Tibial artery (tissue), 4 donors: ENCODE measurements around the gene IPO4.

ENCODE experiments used
- DNase-seq, 2 donors: peaks; one replicate each; pipeline ENCODE4 v3.0.0-alpha.2; 2019
- H3K27ac ChIP-seq, 2 donors: fragments of 200-600 bp; sonication (generic) in 1 of 2; 1 replicate in 1 of 2; 2 replicates in 1 of 2; pipeline ENCODE4 v1.5.1; 2018 to 2019; ENCODE audit warnings: mild to moderate bottlenecking in 1 of 2
- H3K27me3 ChIP-seq, 2 donors: fragments of 200-600 bp; sonication (generic) in 1 of 2; one replicate each; pipeline versions ENCODE4 v1.5.1 to v1.6.0; 2016 to 2019
- H3K36me3 ChIP-seq, 3 donors: fragments of 200-600 bp; sonication (generic) in 2 of 3; one replicate each; pipeline ENCODE4 v1.5.1; 2016 to 2019; ENCODE audit warnings: mild to moderate bottlenecking in 2 of 3
- H3K4me1 ChIP-seq, 4 donors: fragments of 200-600 bp; sonication (generic) in 2 of 4; 1 replicate in 3 of 4; 2 replicates in 1 of 4; pipeline ENCODE4 v1.5.1; 2016 to 2019
- H3K4me3 ChIP-seq, 2 donors: fragments of 200-600 bp; sonication (generic) in 1 of 2; 1 replicate in 1 of 2; 2 replicates in 1 of 2; pipeline ENCODE4 v1.5.1; 2018 to 2019; ENCODE audit warnings: mild to moderate bottlenecking in 2 of 2
- H3K9me3 ChIP-seq, 3 donors: fragments of 200-600 bp; sonication (generic) in 1 of 3; one replicate each; pipeline ENCODE4 v1.5.1; 2016 to 2019
- CTCF ChIP-seq, 2 experiments: fragments of 200-600 bp in 1 of 2; fragments of 450-650 bp in 1 of 2; IDR thresholded peaks; one replicate each; pipeline ENCODE4 v1.5.1; 2017 to 2019; ENCODE audit warnings: antibody characterized with exemption in 2 of 2, mild to moderate bottlenecking in 1 of 2, moderate library complexity in 1 of 2
- intact Hi-C: fragments of 100-400 bp; cut with DNase I; formaldehyde crosslinking; loops from one replicate; pipeline ENCODE4 v1.15.0; 2023; ENCODE audit warnings: low total_unique reads

Gene IPO4

GRCh38 chr14:24147761-24148428 is 40.7 kb downstream of the IPO4 start:
- DNase-seq = peak in 1 of 2 donors; percentile 33
- intact Hi-C loops = loop anchor here (5.0 kb wide), 1 partner anchor 39 kb away; the partner anchor contains the start of gene IPO4
- TF ChIP-seq CTCF (IDR thresholded peaks at IDR 0.05) = no peak
- Histone ChIP-seq H3K4me1 (peaks cover 12 to 31% (median 23%) of the 10 kb centered on the region in 4 donors), H3K27ac (peak overlapping the region; percentile 86 to 87), H3K36me3 (peaks cover 36 to 44% (median 43%) of the 10 kb centered on the region in 3 donors), H3K4me3 (peak overlapping the region; percentile 79 to 92), H3K9me3 (no peaks in the 10 kb centered on the region), H3K27me3 (no peaks in the 10 kb centered on the region)

GRCh38 chr14:24146978-24147760 is 41.4 kb downstream of the IPO4 start, which contains the start of gene RNF31:
TSS of gene RNF31 (plus strand) at chr14:24147498. CDS start at chr14:24147699, 201 bp downstream.
- Histone ChIP-seq H3K27ac (peak within 1 kb of the TSS; percentile 86 to 87), H3K9me3 (no peaks in the 10 kb centered on the region), H3K27me3 (no peaks in the 10 kb centered on the region), H3K4me3 (peak within 1 kb of the TSS; percentile 79 to 92), H3K36me3 (peaks cover 29 to 37% (median 35%) of the 10 kb centered on the region in 3 donors), H3K4me1 (peaks cover 12 to 33% (median 25%) of the 10 kb centered on the region in 4 donors)
- no peak for TF ChIP-seq CTCF (IDR thresholded peaks at IDR 0.05)
- intact Hi-C loops = loop anchor here (5.0 kb wide), 1 partner anchor 40 kb away; the partner anchor contains the start of gene IPO4
- DNase-seq = peak; percentile 99

- intact Hi-C loops = loop anchor here (5.0 kb wide), 1 partner anchor 41 kb away; the partner anchor contains the start of gene IPO4
- TF ChIP-seq CTCF (IDR thresholded peaks at IDR 0.05) = no peak
- Histone ChIP-seq H3K4me1 (peaks cover 17 to 37% (median 28%) of the 10 kb centered on the region in 4 donors), H3K27ac (peak within 1 kb of the TSS; percentile 86 to 87), H3K27me3 (no peaks in the 10 kb centered on the region), H3K4me3 (peak within 1 kb of the TSS; percentile 79 to 92), H3K36me3 (peaks cover 23 to 30% (median 29%) of the 10 kb centered on the region in 3 donors), H3K9me3 (no peaks in the 10 kb centered on the region)
- peak; percentile 96 to 98 for DNase-seq
These were observed 42.1 kb downstream of the IPO4 start, which contains the start of gene PSME2 for GRCh38 chr14:24146453-24146977. TSS of gene PSME2 (minus strand) at chr14:24146610. CDS start at chr14:24146581, 29 bp downstream.

- peaks cover 16 to 24% (median 22%) of the 10 kb centered on the region in 3 donors for H3K36me3 ChIP-seq
- no peaks in the 10 kb centered on the region for H3K27me3 ChIP-seq
- H3K9me3 ChIP-seq = no peaks in the 10 kb centered on the region
- peaks cover 18 to 38% (median 28%) of the 10 kb centered on the region in 4 donors for H3K4me1 ChIP-seq
- H3K27ac ChIP-seq = peak overlapping the region; percentile 86 to 87
- TF ChIP-seq CTCF (IDR thresholded peaks at IDR 0.05) = no peak
- intact Hi-C loops = loop anchor here (5.0 kb wide), 1 partner anchor 41 kb away; the partner anchor contains the start of gene IPO4
- H3K4me3 ChIP-seq = peak overlapping the region; percentile 79 to 92
- no peak for DNase-seq
These were observed 42.7 kb downstream of the IPO4 start for GRCh38 chr14:24145690-24146452.
